Ovary (tissue), 9 donors: ENCODE data around the gene NLGN1. TPM values are rescaled to one million over a fixed set of nuclear protein-coding genes. Genes with fewer than 3 reads are reported as not detected.
"Not testable (repeated sequence)": the region's sequence is repeated elsewhere in the genome, so short reads cannot be mapped to it uniquely, and the experiment has no call there.

Experiments
- DNase-seq, 5 donors: peaks; one replicate each; pipeline ENCODE4 v3.0.0-alpha.2; 2019 to 2020
- H3K27ac ChIP-seq, 2 donors: fragments of 200-600 bp; one replicate each; pipeline versions ENCODE4 v1.5.1 to v1.8.0; 2019 to 2022
- H3K27me3 ChIP-seq: fragments of 200-600 bp; one replicate; pipeline ENCODE4 v1.8.0; 2022
- H3K36me3 ChIP-seq: fragments of 200-600 bp; sonication (generic); one replicate; pipeline ENCODE4 v1.5.1; 2019
- H3K4me1 ChIP-seq: one replicate; pipeline ENCODE4 v1.8.1; 2013; ENCODE audit warnings: mild to moderate bottlenecking, moderate library complexity; ENCODE audit not compliant: insufficient read depth
- H3K4me3 ChIP-seq: fragments of 200-600 bp; sonication (generic); one replicate; pipeline ENCODE4 v1.5.1; 2017
- H3K9me3 ChIP-seq, 2 donors: fragments of 200-600 bp in 1 of 2; sonication (generic) in 1 of 2; one replicate each; pipeline versions ENCODE4 v1.5.1 to v1.8.1; 2013 to 2019; ENCODE audit warnings: mild to moderate bottlenecking in 1 of 2, moderate library complexity in 1 of 2
- CTCF ChIP-seq, 3 donors: fragments of 450-650 bp in 2 of 3; fragments of 200-600 bp in 1 of 3; IDR thresholded peaks; one replicate each; pipeline versions ENCODE4 v1.5.1 to v1.8.0; 2016 to 2022; ENCODE audit warnings: antibody characterized with exemption in 3 of 3, mild to moderate bottlenecking in 1 of 3
- EP300 ChIP-seq: sonication (generic); formaldehyde crosslinking; IDR thresholded peaks from one replicate; pipeline ENCODE4 v1.6.1; 2017; ENCODE audit warnings: antibody characterized with exemption
- POLR2A ChIP-seq: fragments of 450-650 bp; IDR thresholded peaks from one replicate; pipeline ENCODE4 v1.6.1; 2017; ENCODE audit warnings: antibody characterized with exemption, mild to moderate bottlenecking, moderate library complexity
- WGBS, 3 donors: extraction: QIAGEN DNeasy Blood & Tissue Kit in 1 of 3; methylation state at CpG; one replicate each; pipeline versions ENCODE4 v1.1.5 to v1.1.7; 2013 to 2017; 5-methylcytosine and 5-hydroxymethylcytosine counted together
- intact Hi-C, 4 donors: fragments of 100-400 bp; cut with DNase I; formaldehyde crosslinking; loops; one replicate each; pipeline versions ENCODE4 v1.11.0 to v1.15.1; 2022 to 2023
- polyA plus RNA-seq, 2 donors: library from polyadenylated mRNA; stranded (reverse); fragments of 200-250 nt in 1 of 2; fragments of 350-450 nt in 1 of 2; fragmentation: Illumina TruSeq in 1 of 2; extraction: RNeasy Lipid Tissue Mini Kit (QIAGEN cat#74804) in 1 of 2; gene quantifications; one replicate each; pipeline ENCODE4 v1.2.3, GENCODE V29; 2013 to 2014
- total RNA-seq, 7 donors: library from RNA; depleted of rRNA in 2 of 7; stranded (reverse); fragments of >200 nt in 2 of 7; fragmentation: NEBNext Ultra II Directional in 3 of 7; extraction: Animal tissue kit (Norgen Biotek cat#: 25700) in 3 of 7; gene quantifications; one replicate each; pipeline versions ENCODE4 v1.1.0 to v1.2.4, GENCODE V29; 2016 to 2023
- donor health status: DM: no; HTN: no; CAD: no; lungs with moderate emphysema.
- donor health status: DM: no; HTN: no; CAD: no.
- donor health status: Bipolar disorder and iron deficiency.
- donor health status: DM: yes; HTN: yes; CAD: no.
- donor health status: DM: no; HTN: no; CAD: no.
- donor health status: DM: yes; HTN: yes; CAD: no.

NLGN1 gene
- total and polyA plus RNA-seq, 9 donors, result 1.2 to 7.7 (median 4.6) TPM

GRCh38 chr3:173430576-173430975, 33.0 kb downstream of the NLGN1 start:
- no peak for DNase-seq
- 64 to 71% (median 70%) methylated on average over 2 of the region's 2 CpGs for WGBS, 3 donors
- H3K27me3 ChIP-seq, result no peaks in the 10 kb centered on the region
- no peaks in the 10 kb centered on the region for H3K4me1 ChIP-seq
- no peak overlapping the region for H3K27ac ChIP-seq
- H3K4me3 ChIP-seq, result no peak overlapping the region
- H3K36me3 ChIP-seq, result no peaks in the 10 kb centered on the region
- peaks cover 0 to 4% of the 10 kb centered on the region in 2 donors for H3K9me3 ChIP-seq
- intact Hi-C loops, result no loop called here
- no peak for TF ChIP-seq POLR2A
- no peak for TF ChIP-seq EP300
- TF ChIP-seq CTCF (IDR thresholded peaks at IDR 0.05), result no peak

GRCh38 chr3:173439004-173439403, 41.5 kb downstream of the NLGN1 start:
- intact Hi-C loops, result no loop called here
- Histone ChIP-seq H3K27me3 (no peaks in the 10 kb centered on the region), H3K4me1 (no peaks in the 10 kb centered on the region), H3K36me3 (no peaks in the 10 kb centered on the region), H3K4me3 (no peak overlapping the region), H3K27ac (no peak overlapping the region), H3K9me3 (no peaks in the 10 kb centered on the region)
- DNase-seq, result no peak
- WGBS, 3 donors, result 90 to 96% (median 93%) methylated on average over 1 of the region's 1 CpG
- TF ChIP-seq EP300 (no peak), POLR2A (no peak), CTCF (IDR thresholded peaks at IDR 0.05) (no peak)

- H3K27ac ChIP-seq, result no peak overlapping the region
- H3K9me3 ChIP-seq, result no peaks in the 10 kb centered on the region
- intact Hi-C loops, result no loop called here
- no peak overlapping the region for H3K4me3 ChIP-seq
- TF ChIP-seq CTCF (IDR thresholded peaks at IDR 0.05), result no peak
- no peak for TF ChIP-seq EP300
- TF ChIP-seq POLR2A, result no peak
- H3K36me3 ChIP-seq, result no peaks in the 10 kb centered on the region
- 87 to 90% (median 90%) methylated on average over 3 of the region's 3 CpGs for WGBS, 3 donors
- no peaks in the 10 kb centered on the region for H3K27me3 ChIP-seq
- no peaks in the 10 kb centered on the region for H3K4me1 ChIP-seq
- DNase-seq, result no peak
These were observed 43.0 kb downstream of the NLGN1 start for GRCh38 chr3:173440514-173440913.

- H3K27me3 ChIP-seq, H3K4me3 ChIP-seq, H3K36me3 ChIP-seq, intact Hi-C loops, H3K4me1 ChIP-seq, H3K27ac ChIP-seq, H3K9me3 ChIP-seq: not testable (repeated sequence)
- peak in 1 of 5 donors; percentile 16 for DNase-seq
- 93 to 95% (median 95%) methylated on average over 10 of the region's 10 CpGs for WGBS, 3 donors
These were observed 54.0 kb downstream of the NLGN1 start for GRCh38 chr3:173451561-173451960.

- H3K4me3 ChIP-seq, result no peak overlapping the region
- H3K27me3 ChIP-seq, result no peaks in the 10 kb centered on the region
- no peak for DNase-seq
- no peaks in the 10 kb centered on the region for H3K4me1 ChIP-seq
- H3K36me3 ChIP-seq, result no peaks in the 10 kb centered on the region
- 63 to 65% (median 64%) methylated on average over 3 of the region's 3 CpGs for WGBS, 3 donors
- TF ChIP-seq EP300 (no peak), CTCF (IDR thresholded peaks at IDR 0.05) (no peak)
- intact Hi-C loops, result no loop called here
- no peak overlapping the region for H3K27ac ChIP-seq
- no peaks in the 10 kb centered on the region for H3K9me3 ChIP-seq
These were observed 65.7 kb downstream of the NLGN1 start for GRCh38 chr3:173463250-173463649.
